Endodermal cell (in vitro differentiated cells): Measurements from ENCODE around the gene AACS. TPM values are rescaled to one million over a fixed set of nuclear protein-coding genes. Genes with fewer than 3 reads are reported as not detected.

ENCODE experiments used
- DNase-seq: peaks from one replicate; pipeline ENCODE4 v3.0.0-alpha.2; 2017
- H3K27ac ChIP-seq: 2 replicates; pipeline ENCODE4 v1.5.1; 2013; ENCODE audit warnings: mild to moderate bottlenecking, low read depth, low read length, moderate library complexity
- H3K27me3 ChIP-seq: 2 replicates; pipeline ENCODE4 v1.6.1; 2013; ENCODE audit warnings: mild to moderate bottlenecking, low read length, moderate library complexity; ENCODE audit not compliant: insufficient read depth, control insufficient read depth, poor library complexity, severe bottlenecking
- H3K36me3 ChIP-seq: 2 replicates; pipeline ENCODE4 v1.7.0; 2013; ENCODE audit warnings: mild to moderate bottlenecking, low read length, moderate library complexity; ENCODE audit not compliant: control insufficient read depth, insufficient read depth
- H3K4me1 ChIP-seq: one replicate; pipeline ENCODE4 v1.7.0; 2013; ENCODE audit warnings: low read length; ENCODE audit not compliant: control insufficient read depth, insufficient read depth
- H3K4me3 ChIP-seq: 2 replicates; pipeline ENCODE4 v1.5.1; 2013; ENCODE audit warnings: mild to moderate bottlenecking, low read length, moderate library complexity
- H3K9ac ChIP-seq: 2 replicates; pipeline ENCODE4 v1.6.1; 2013; ENCODE audit warnings: mild to moderate bottlenecking, low read length, moderate library complexity; ENCODE audit not compliant: poor library complexity, severe bottlenecking; ENCODE audit errors: extremely low read depth
- H3K9me3 ChIP-seq: 2 replicates; pipeline ENCODE4 v1.6.1; 2013; ENCODE audit warnings: mild to moderate bottlenecking, low read length, moderate library complexity; ENCODE audit not compliant: control insufficient read depth
- H3K27ac Mint-ChIP-seq: 2 replicates; pipeline ENCODE4 v1.8.0; 2020; ENCODE audit warnings: mixed read lengths
- H3K27me3 Mint-ChIP-seq: 2 replicates; pipeline ENCODE4 v1.8.0; 2021; ENCODE audit warnings: mild to moderate bottlenecking, mixed read lengths; ENCODE audit not compliant: insufficient read depth
- H3K36me3 Mint-ChIP-seq: 2 replicates; pipeline ENCODE4 v1.8.0; 2020; ENCODE audit warnings: low read depth, mixed read lengths
- H3K4me1 Mint-ChIP-seq: 2 replicates; pipeline ENCODE4 v1.8.0; 2020; ENCODE audit warnings: mixed read lengths
- H3K4me3 Mint-ChIP-seq: 2 replicates; pipeline ENCODE4 v1.8.0; 2020; ENCODE audit warnings: mild to moderate bottlenecking, moderate library complexity, mixed read lengths
- H3K9me3 Mint-ChIP-seq: 2 replicates; pipeline ENCODE4 v1.8.0; 2020; ENCODE audit warnings: mild to moderate bottlenecking, mixed read lengths
- WGBS, 2 experiments: methylation state at CpG; one replicate each; pipeline versions ENCODE4 v1.1.5 to v1.1.7; 2013; ENCODE audit warnings: missing lambda C conversion rate in 2 of 2, mixed read lengths in 1 of 2; ENCODE audit not compliant: insufficient coverage in 1 of 2, insufficient read length in 1 of 2; 5-methylcytosine and 5-hydroxymethylcytosine counted together
- total RNA-seq, 2 donors: library from RNA; stranded (reverse); fragmentation: NEBNext Ultra II Directional in 1 of 2; extraction: Animal tissue kit (Norgen Biotek cat#: 25700) in 1 of 2; gene quantifications; 2 replicates in 1 of 2; 3 replicates in 1 of 2; pipeline ENCODE4 v1.2.1, GENCODE V29; 2021
- TF ChIP-seq, protein P1 (sequence below): fragments of 200-600 bp; sonication (generic); conservative IDR thresholded peaks from 2 replicates; pipeline ENCODE4 v1.5.0; 2021; ENCODE audit warnings: antibody characterized with exemption, mild to moderate bottlenecking

The AACS gene
- total RNA-seq, 2 donors from 2014 or later, result 55.4 to 71.9 TPM

DNA sequence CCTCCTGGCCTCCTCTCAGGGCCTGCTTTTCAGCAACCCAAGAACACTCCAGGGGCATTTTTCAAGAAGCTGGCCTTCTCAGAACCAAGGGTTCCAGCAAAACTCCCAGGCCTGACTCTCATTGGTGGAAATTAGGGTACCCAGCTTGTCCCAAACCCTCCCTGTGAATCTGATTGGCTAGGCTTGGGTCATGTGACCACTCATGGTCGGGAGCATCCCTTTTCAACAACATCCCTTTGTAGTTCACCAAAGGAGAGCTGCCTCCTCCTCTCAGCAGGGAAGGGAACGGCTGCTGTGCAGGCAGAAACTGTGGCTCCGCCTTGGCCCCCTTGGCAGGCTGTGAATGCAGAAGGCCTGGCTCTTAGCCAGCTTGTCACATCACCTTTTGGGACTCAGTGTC is 94.5 kb downstream of the AACS start:
- no peaks in the 10 kb centered on the region for H3K27me3 ChIP-seq
- peak; percentile 71 for DNase-seq
- no peaks in the 10 kb centered on the region for H3K36me3 ChIP-seq
- no peaks in the 10 kb centered on the region for H3K27me3 Mint-ChIP-seq
- no peak overlapping the region for H3K9ac ChIP-seq
- no peak overlapping the region for H3K4me3 Mint-ChIP-seq
- no peaks in the 10 kb centered on the region for H3K36me3 Mint-ChIP-seq
- H3K27ac ChIP-seq, result no peak overlapping the region
- peaks cover 8% of the 10 kb centered on the region for H3K4me1 Mint-ChIP-seq
- TF ChIP-seq, protein P1, sequence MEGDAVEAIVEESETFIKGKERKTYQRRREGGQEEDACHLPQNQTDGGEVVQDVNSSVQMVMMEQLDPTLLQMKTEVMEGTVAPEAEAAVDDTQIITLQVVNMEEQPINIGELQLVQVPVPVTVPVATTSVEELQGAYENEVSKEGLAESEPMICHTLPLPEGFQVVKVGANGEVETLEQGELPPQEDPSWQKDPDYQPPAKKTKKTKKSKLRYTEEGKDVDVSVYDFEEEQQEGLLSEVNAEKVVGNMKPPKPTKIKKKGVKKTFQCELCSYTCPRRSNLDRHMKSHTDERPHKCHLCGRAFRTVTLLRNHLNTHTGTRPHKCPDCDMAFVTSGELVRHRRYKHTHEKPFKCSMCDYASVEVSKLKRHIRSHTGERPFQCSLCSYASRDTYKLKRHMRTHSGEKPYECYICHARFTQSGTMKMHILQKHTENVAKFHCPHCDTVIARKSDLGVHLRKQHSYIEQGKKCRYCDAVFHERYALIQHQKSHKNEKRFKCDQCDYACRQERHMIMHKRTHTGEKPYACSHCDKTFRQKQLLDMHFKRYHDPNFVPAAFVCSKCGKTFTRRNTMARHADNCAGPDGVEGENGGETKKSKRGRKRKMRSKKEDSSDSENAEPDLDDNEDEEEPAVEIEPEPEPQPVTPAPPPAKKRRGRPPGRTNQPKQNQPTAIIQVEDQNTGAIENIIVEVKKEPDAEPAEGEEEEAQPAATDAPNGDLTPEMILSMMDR, result no peak
- no peaks in the 10 kb centered on the region for H3K4me1 ChIP-seq
- H3K4me3 ChIP-seq, result no peak overlapping the region
- no peak overlapping the region for H3K27ac Mint-ChIP-seq
- H3K9me3 ChIP-seq, result no peaks in the 10 kb centered on the region
- H3K9me3 Mint-ChIP-seq, result peaks cover 4% of the 10 kb centered on the region
- WGBS, 2 experiments, result 75 to 100% methylated on average over 1 to 3 of the region's 3 CpGs

DNA sequence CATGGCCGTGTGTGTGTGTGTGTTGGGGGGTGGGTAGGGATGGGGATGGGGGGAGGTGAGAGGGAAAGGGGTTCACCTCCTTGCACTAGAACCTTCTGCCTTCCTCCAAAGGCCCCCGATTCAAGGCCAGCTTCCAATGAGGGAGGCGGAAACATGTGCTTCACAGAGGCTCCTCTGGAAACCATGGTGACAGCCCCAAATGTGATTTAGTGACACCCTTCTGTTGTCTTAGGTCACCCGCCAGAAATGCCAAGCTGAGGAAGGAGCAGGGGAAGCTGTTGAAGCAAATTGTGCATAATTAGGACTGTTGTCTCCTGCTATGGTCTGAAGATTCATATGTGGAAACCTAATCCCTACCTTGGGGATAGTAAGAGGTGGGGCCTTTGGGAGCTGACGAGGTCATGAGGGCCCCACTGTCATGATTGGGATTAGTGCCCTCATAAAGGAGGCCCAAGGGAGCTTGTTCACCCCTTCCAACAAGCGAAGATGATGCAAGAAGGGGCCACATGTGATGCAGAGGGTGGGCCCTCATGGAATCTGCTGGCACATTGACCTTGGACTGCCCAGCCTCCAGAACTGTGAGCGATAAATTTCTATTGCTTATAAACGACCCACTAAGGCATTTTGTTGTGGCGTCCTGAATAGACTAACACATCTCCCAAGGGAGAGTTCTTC is 95.2 kb downstream of the AACS start:
- H3K36me3 Mint-ChIP-seq, result no peaks in the 10 kb centered on the region
- Histone ChIP-seq H3K27me3 (no peaks in the 10 kb centered on the region), H3K9me3 (no peaks in the 10 kb centered on the region), H3K4me1 (no peaks in the 10 kb centered on the region), H3K27ac (no peak overlapping the region), H3K9ac (no peak overlapping the region), H3K36me3 (no peaks in the 10 kb centered on the region), H3K4me3 (no peak overlapping the region)
- DNase-seq, result no peak
- peaks cover 8% of the 10 kb centered on the region for H3K4me1 Mint-ChIP-seq
- no peaks in the 10 kb centered on the region for H3K27me3 Mint-ChIP-seq
- H3K4me3 Mint-ChIP-seq, result no peak overlapping the region
- WGBS, 2 experiments, result 89 to 91% methylated on average over 6 to 9 of the region's 9 CpGs
- no peak overlapping the region for H3K27ac Mint-ChIP-seq
- TF ChIP-seq, protein P1, result no peak
- peaks cover 4% of the 10 kb centered on the region for H3K9me3 Mint-ChIP-seq

- H3K4me3 Mint-ChIP-seq, result no peak overlapping the region
- H3K36me3 Mint-ChIP-seq, result no peaks in the 10 kb centered on the region
- H3K4me1 Mint-ChIP-seq, result peaks cover 8% of the 10 kb centered on the region
These were observed 96.4 kb downstream of the AACS start for GRCh38 chr12:125161712-125162022.

More at GRCh38 chr12:125161712-125162022, 96.4 kb downstream of the AACS start:
- H3K36me3 ChIP-seq, result no peaks in the 10 kb centered on the region
- H3K4me1 ChIP-seq, result no peaks in the 10 kb centered on the region
- no peaks in the 10 kb centered on the region for H3K27me3 ChIP-seq
- no peak overlapping the region for H3K9ac ChIP-seq
- H3K27ac ChIP-seq, result no peak overlapping the region
- no peak overlapping the region for H3K4me3 ChIP-seq
- Mint-ChIP-seq H3K27ac (no peak overlapping the region), H3K9me3 (peaks cover 4% of the 10 kb centered on the region), H3K27me3 (no peaks in the 10 kb centered on the region)
- DNase-seq, result no peak
- H3K9me3 ChIP-seq, result peaks cover 6% of the 10 kb centered on the region
- TF ChIP-seq, protein P1, result no peak
- 80 to 84% methylated on average over 2 of the region's 2 CpGs for WGBS, 2 experiments
